WTC11 (cell line): ENCODE data around the gene PLXND1. TPM values are rescaled to one million over a fixed set of nuclear protein-coding genes. Genes with fewer than 3 reads are reported as not detected.
A peak's percentile ranks its signal among the peaks of the same experiment; 100 is the strongest.

Experiments used
- ATAC-seq: fragments of 200-7000 bp; cut with Tn5 transposase; 2 replicates; pipeline ENCODE4 v1.10.0; 2021; ENCODE audit warnings: mild to moderate bottlenecking, moderate library complexity
- CTCF ChIA-PET: fragments of 300-600 bp; sonication (Branson Sonifier 250); formaldehyde crosslinking; loops from one replicate; lab custom pipeline; 2021; ENCODE audit warnings: antibody characterized with exemption; lab: Charles Lee
- POLR2A ChIA-PET: fragments of 350-600 bp; sonication (Branson Sonifier 250); formaldehyde crosslinking; loops from one replicate; lab custom pipeline; 2021; ENCODE audit warnings: antibody characterized with exemption; lab: Charles Lee
- DNase-seq: peaks from one replicate; pipeline ENCODE4 v3.0.0; 2021; ENCODE audit warnings: low spot score
- H3K27ac Mint-ChIP-seq: 2 replicates; pipeline ENCODE4 v1.8.0; 2021; ENCODE audit warnings: mixed read lengths
- H3K27me3 Mint-ChIP-seq: 2 replicates; pipeline ENCODE4 v1.8.0; 2021; ENCODE audit warnings: low read depth, mild to moderate bottlenecking, moderate library complexity, mixed read lengths
- H3K36me3 Mint-ChIP-seq: 2 replicates; pipeline ENCODE4 v1.8.0; 2021; ENCODE audit warnings: mixed read lengths
- H3K4me1 Mint-ChIP-seq: 2 replicates; pipeline ENCODE4 v1.8.0; 2022; ENCODE audit warnings: mixed read lengths
- H3K4me3 Mint-ChIP-seq: 2 replicates; pipeline ENCODE4 v1.8.0; 2021; ENCODE audit warnings: mild to moderate bottlenecking, moderate library complexity, mixed read lengths
- H3K9me3 Mint-ChIP-seq: 2 replicates; pipeline ENCODE4 v1.8.0; 2021; ENCODE audit warnings: mixed read lengths
- ATF3 ChIP-seq: sonication (generic); formaldehyde crosslinking; conservative IDR thresholded peaks from 2 replicates; pipeline ENCODE4 v1.8.1; 2022; ENCODE audit warnings: mild to moderate bottlenecking, missing genetic modification reagents
- E2F4 ChIP-seq: sonication (generic); formaldehyde crosslinking; IDR thresholded peaks from 2 replicates; pipeline ENCODE4 v1.8.1; 2022; ENCODE audit warnings: low read depth, mild to moderate bottlenecking, moderate library complexity, missing genetic modification reagents, borderline replicate concordance
- ELF4 ChIP-seq: sonication (generic); formaldehyde crosslinking; IDR thresholded peaks from 2 replicates; pipeline ENCODE4 v1.8.1; 2022; ENCODE audit warnings: low read depth, mild to moderate bottlenecking, moderate library complexity, missing genetic modification reagents
- EMX1 ChIP-seq: fragments of 250-450 bp; sonication (Bioruptor Pico); IDR thresholded peaks from 2 replicates; pipeline ENCODE4 v1.8.0; 2021; ENCODE audit warnings: mild to moderate bottlenecking
- FOXK1 ChIP-seq: sonication (generic); formaldehyde crosslinking; IDR thresholded peaks from 2 replicates; pipeline ENCODE4 v1.8.0; 2022; ENCODE audit warnings: mild to moderate bottlenecking, moderate library complexity, missing genetic modification reagents
- IRF2 ChIP-seq: sonication (generic); formaldehyde crosslinking; IDR thresholded peaks from 2 replicates; pipeline ENCODE4 v1.8.0; 2022; ENCODE audit warnings: low read depth, missing genetic modification reagents, borderline replicate concordance
- JAZF1 ChIP-seq: fragments of 250-450 bp; sonication (Bioruptor Pico); IDR thresholded peaks from 2 replicates; pipeline ENCODE4 v1.9.0; 2021; ENCODE audit warnings: moderate library complexity, mild to moderate bottlenecking, inconsistent platforms
- MAX ChIP-seq: sonication (generic); formaldehyde crosslinking; IDR thresholded peaks from 2 replicates; pipeline ENCODE4 v1.8.0; 2022; ENCODE audit warnings: mild to moderate bottlenecking, missing genetic modification reagents
- MYBL2 ChIP-seq: sonication (generic); formaldehyde crosslinking; IDR thresholded peaks from 2 replicates; pipeline ENCODE4 v1.8.1; 2023; ENCODE audit warnings: mild to moderate bottlenecking, moderate library complexity, missing genetic modification reagents
- NFYB ChIP-seq: sonication (generic); formaldehyde crosslinking; conservative IDR thresholded peaks from 2 replicates; pipeline ENCODE4 v1.8.0; 2022; ENCODE audit warnings: low read depth, missing genetic modification reagents
- OVOL2 ChIP-seq: fragments of 250-450 bp; sonication (Bioruptor Pico); IDR thresholded peaks from 2 replicates; pipeline ENCODE4 v1.9.0; 2021; ENCODE audit warnings: mild to moderate bottlenecking, borderline replicate concordance
- PRRX2 ChIP-seq: fragments of 250-450 bp; sonication (Bioruptor Pico); IDR thresholded peaks from 2 replicates; pipeline ENCODE4 v1.8.0; 2021; ENCODE audit warnings: mild to moderate bottlenecking
- RORB ChIP-seq: fragments of 250-450 bp; sonication (Bioruptor Pico); IDR thresholded peaks from 2 replicates; pipeline ENCODE4 v1.9.0; 2021; ENCODE audit warnings: mild to moderate bottlenecking
- TEAD1 ChIP-seq: sonication (generic); formaldehyde crosslinking; IDR thresholded peaks from 2 replicates; pipeline ENCODE4 v1.8.0; 2022; ENCODE audit warnings: mild to moderate bottlenecking, missing genetic modification reagents
- ZNF138 ChIP-seq: sonication (generic); formaldehyde crosslinking; conservative IDR thresholded peaks from 2 replicates; pipeline ENCODE4 v1.8.1; 2022; ENCODE audit warnings: mild to moderate bottlenecking, moderate library complexity, missing genetic modification reagents
- ZNF396 ChIP-seq: fragments of 250-450 bp; sonication (Bioruptor Pico); IDR thresholded peaks from 2 replicates; pipeline ENCODE4 v1.8.0; 2021; ENCODE audit warnings: mild to moderate bottlenecking, moderate library complexity, borderline replicate concordance
- ZNF416 ChIP-seq: fragments of 250-450 bp; sonication (Bioruptor Pico); IDR thresholded peaks from 2 replicates; pipeline ENCODE4 v1.9.0; 2021; ENCODE audit warnings: mild to moderate bottlenecking, inconsistent platforms
- ZNF671 ChIP-seq: fragments of 250-450 bp; sonication (Bioruptor Pico); IDR thresholded peaks from 2 replicates; pipeline ENCODE4 v1.8.0; 2021; ENCODE audit warnings: mild to moderate bottlenecking
- total RNA-seq: library from RNA; stranded (reverse); gene quantifications from 3 replicates; pipeline ENCODE4 v1.2.3, GENCODE V29; 2021
- TF ChIP-seq, protein P1 (sequence below): sonication (generic); formaldehyde crosslinking; IDR thresholded peaks from 2 replicates; pipeline ENCODE4 v1.8.1; 2022; ENCODE audit warnings: missing genetic modification reagents, borderline replicate concordance
- TF ChIP-seq, protein P2 (sequence below): sonication (generic); formaldehyde crosslinking; IDR thresholded peaks from 2 replicates; pipeline ENCODE4 v1.8.1; 2023; ENCODE audit warnings: mild to moderate bottlenecking, missing genetic modification reagents, moderate library complexity
- TF ChIP-seq, protein P3 (sequence below): sonication (generic); formaldehyde crosslinking; IDR thresholded peaks from 2 replicates; pipeline ENCODE4 v1.8.0; 2022; ENCODE audit warnings: mild to moderate bottlenecking, missing genetic modification reagents
- TF ChIP-seq, protein P4 (sequence below): sonication (generic); formaldehyde crosslinking; IDR thresholded peaks from 2 replicates; pipeline ENCODE4 v1.8.0; 2023; ENCODE audit warnings: mild to moderate bottlenecking, missing genetic modification reagents
- TF ChIP-seq, protein P5 (sequence below): sonication (generic); formaldehyde crosslinking; IDR thresholded peaks from 2 replicates; pipeline ENCODE4 v1.8.1; 2023; ENCODE audit warnings: mild to moderate bottlenecking, missing genetic modification reagents, moderate library complexity

The PLXND1 gene
- total RNA-seq, 1 experiment from 2014 or later: 56.7 TPM

- no peak overlapping the region for H3K4me3 Mint-ChIP-seq
- DNase-seq: no peak
- no peaks in the 10 kb centered on the region for H3K36me3 Mint-ChIP-seq
- H3K27me3 Mint-ChIP-seq: no peaks in the 10 kb centered on the region
- CTCF ChIA-PET: interaction anchor here (0.7 to 1.0 kb wide), 2 partner anchors 47 to 69 kb away, joined by 3 to 4 read pairs; partner anchors contain the start of gene PLXND1
- TF ChIP-seq OVOL2 (CRISPR knock-in tag): no peak
- no peak for TF ChIP-seq E2F4 (CRISPR knock-in tag)
- TF ChIP-seq JAZF1 (CRISPR knock-in tag): no peak
- TF ChIP-seq PRRX2: no peak
- TF ChIP-seq ZNF671: no peak
- TF ChIP-seq EMX1 (CRISPR knock-in tag): no peak
- no peak for TF ChIP-seq MAX
- no peak for TF ChIP-seq ZNF416 (CRISPR knock-in tag)
- TF ChIP-seq ATF3 (CRISPR knock-in tag): no peak
- TF ChIP-seq, protein P1, sequence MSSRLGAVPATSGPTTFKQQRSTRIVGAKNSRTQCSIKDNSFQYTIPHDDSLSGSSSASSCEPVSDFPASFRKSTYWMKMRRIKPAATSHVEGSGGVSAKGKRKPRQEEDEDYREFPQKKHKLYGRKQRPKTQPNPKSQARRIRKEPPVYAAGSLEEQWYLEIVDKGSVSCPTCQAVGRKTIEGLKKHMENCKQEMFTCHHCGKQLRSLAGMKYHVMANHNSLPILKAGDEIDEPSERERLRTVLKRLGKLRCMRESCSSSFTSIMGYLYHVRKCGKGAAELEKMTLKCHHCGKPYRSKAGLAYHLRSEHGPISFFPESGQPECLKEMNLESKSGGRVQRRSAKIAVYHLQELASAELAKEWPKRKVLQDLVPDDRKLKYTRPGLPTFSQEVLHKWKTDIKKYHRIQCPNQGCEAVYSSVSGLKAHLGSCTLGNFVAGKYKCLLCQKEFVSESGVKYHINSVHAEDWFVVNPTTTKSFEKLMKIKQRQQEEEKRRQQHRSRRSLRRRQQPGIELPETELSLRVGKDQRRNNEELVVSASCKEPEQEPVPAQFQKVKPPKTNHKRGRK (CRISPR knock-in tag): no peak
- TF ChIP-seq MYBL2: no peak
- no peak for TF ChIP-seq ZNF396 (CRISPR knock-in tag)
- TF ChIP-seq ELF4 (CRISPR knock-in tag): no peak
- no peak for TF ChIP-seq RORB (CRISPR knock-in tag)
- TF ChIP-seq, all 79 proteins: peak for 0
- no peak for ATAC-seq
- POLR2A ChIA-PET: no interaction called here
- Mint-ChIP-seq H3K4me1 (peaks cover 31% of the 10 kb centered on the region), H3K9me3 (peaks cover 5% of the 10 kb centered on the region), H3K27ac (no peak overlapping the region)
These were observed 69.7 kb downstream of the PLXND1 start for GRCh38 chr3:129536804-129537203.

GRCh38 chr3:129536374-129536667, 70.2 kb downstream of the PLXND1 start:
- no peaks in the 10 kb centered on the region for H3K36me3 Mint-ChIP-seq
- no peak overlapping the region; the same call in 1 of the 2 replicates for H3K27ac Mint-ChIP-seq
- no peak overlapping the region for H3K4me3 Mint-ChIP-seq
- ATAC-seq (peak; percentile 52), DNase-seq (no peak)
- peak; percentile 44 for TF ChIP-seq NFYB (CRISPR knock-in tag)
- no peak for TF ChIP-seq RORB (CRISPR knock-in tag)
- TF ChIP-seq, protein P2, sequence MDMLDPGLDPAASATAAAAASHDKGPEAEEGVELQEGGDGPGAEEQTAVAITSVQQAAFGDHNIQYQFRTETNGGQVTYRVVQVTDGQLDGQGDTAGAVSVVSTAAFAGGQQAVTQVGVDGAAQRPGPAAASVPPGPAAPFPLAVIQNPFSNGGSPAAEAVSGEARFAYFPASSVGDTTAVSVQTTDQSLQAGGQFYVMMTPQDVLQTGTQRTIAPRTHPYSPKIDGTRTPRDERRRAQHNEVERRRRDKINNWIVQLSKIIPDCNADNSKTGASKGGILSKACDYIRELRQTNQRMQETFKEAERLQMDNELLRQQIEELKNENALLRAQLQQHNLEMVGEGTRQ (CRISPR knock-in tag): peak; percentile 85
- TF ChIP-seq, protein P3, sequence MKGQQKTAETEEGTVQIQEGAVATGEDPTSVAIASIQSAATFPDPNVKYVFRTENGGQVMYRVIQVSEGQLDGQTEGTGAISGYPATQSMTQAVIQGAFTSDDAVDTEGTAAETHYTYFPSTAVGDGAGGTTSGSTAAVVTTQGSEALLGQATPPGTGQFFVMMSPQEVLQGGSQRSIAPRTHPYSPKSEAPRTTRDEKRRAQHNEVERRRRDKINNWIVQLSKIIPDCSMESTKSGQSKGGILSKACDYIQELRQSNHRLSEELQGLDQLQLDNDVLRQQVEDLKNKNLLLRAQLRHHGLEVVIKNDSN (CRISPR knock-in tag): peak; percentile 73
- ChIA-PET POLR2A (no interaction called here), CTCF (interaction anchor here (0.7 to 1.0 kb wide), 2 partner anchors 46 to 70 kb away, joined by 3 to 4 read pairs; partner anchors contain the start of gene PLXND1)
- peaks cover 2% of the 10 kb centered on the region for H3K9me3 Mint-ChIP-seq
- H3K4me1 Mint-ChIP-seq: peaks cover 31% of the 10 kb centered on the region
- no peaks in the 10 kb centered on the region for H3K27me3 Mint-ChIP-seq

DNA sequence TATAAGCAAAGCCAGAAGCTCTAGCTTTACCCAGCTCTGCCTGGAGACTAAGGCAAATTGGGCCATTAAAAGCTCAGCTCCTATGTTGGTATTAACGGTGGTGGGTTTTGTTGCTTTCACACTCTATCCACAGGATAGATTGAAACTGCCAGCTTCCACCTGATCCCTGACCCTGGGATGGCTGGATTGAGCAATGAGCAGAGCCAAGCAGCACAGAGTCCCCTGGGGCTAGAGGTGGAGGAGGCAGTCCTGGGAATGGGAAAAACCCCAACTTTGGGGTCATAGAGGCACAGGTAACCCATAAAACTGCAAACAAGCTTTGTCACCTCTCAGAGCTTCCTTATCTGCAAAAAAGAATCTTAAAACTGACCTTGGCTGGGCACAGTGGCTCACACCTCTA, 71.4 kb downstream of the PLXND1 start:
- H3K4me3 Mint-ChIP-seq: no peak overlapping the region
- ChIA-PET CTCF (interaction anchor here (0.9 to 1.8 kb wide), 2 partner anchors 12 to 45 kb away, joined by 3 to 9 read pairs; no protein-coding TSS in a partner anchor), POLR2A (no interaction called here)
- H3K4me1 Mint-ChIP-seq: peaks cover 39% of the 10 kb centered on the region
- no peak for DNase-seq
- no peaks in the 10 kb centered on the region for H3K9me3 Mint-ChIP-seq
- H3K36me3 Mint-ChIP-seq: no peaks in the 10 kb centered on the region
- no peaks in the 10 kb centered on the region for H3K27me3 Mint-ChIP-seq
- ATAC-seq: no peak
- H3K27ac Mint-ChIP-seq: no peak overlapping the region
- no peak for TF ChIP-seq TEAD1 (CRISPR knock-in tag)
- no peak for TF ChIP-seq FOXK1
- TF ChIP-seq, protein P4, sequence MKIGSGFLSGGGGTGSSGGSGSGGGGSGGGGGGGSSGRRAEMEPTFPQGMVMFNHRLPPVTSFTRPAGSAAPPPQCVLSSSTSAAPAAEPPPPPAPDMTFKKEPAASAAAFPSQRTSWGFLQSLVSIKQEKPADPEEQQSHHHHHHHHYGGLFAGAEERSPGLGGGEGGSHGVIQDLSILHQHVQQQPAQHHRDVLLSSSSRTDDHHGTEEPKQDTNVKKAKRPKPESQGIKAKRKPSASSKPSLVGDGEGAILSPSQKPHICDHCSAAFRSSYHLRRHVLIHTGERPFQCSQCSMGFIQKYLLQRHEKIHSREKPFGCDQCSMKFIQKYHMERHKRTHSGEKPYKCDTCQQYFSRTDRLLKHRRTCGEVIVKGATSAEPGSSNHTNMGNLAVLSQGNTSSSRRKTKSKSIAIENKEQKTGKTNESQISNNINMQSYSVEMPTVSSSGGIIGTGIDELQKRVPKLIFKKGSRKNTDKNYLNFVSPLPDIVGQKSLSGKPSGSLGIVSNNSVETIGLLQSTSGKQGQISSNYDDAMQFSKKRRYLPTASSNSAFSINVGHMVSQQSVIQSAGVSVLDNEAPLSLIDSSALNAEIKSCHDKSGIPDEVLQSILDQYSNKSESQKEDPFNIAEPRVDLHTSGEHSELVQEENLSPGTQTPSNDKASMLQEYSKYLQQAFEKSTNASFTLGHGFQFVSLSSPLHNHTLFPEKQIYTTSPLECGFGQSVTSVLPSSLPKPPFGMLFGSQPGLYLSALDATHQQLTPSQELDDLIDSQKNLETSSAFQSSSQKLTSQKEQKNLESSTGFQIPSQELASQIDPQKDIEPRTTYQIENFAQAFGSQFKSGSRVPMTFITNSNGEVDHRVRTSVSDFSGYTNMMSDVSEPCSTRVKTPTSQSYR (CRISPR knock-in tag): no peak
- no peak for TF ChIP-seq IRF2
- no peak for TF ChIP-seq ZNF138
- TF ChIP-seq, protein P5, sequence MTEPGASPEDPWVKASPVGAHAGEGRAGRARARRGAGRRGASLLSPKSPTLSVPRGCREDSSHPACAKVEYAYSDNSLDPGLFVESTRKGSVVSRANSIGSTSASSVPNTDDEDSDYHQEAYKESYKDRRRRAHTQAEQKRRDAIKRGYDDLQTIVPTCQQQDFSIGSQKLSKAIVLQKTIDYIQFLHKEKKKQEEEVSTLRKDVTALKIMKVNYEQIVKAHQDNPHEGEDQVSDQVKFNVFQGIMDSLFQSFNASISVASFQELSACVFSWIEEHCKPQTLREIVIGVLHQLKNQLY (CRISPR knock-in tag): no peak
- TF ChIP-seq E2F4 (CRISPR knock-in tag): no peak
